A549 (cell line): Measurements from ENCODE around the gene FAF1. TPM values are rescaled to one million over a fixed set of nuclear protein-coding genes. Genes with fewer than 3 reads are reported as not detected.

Experiments used
- ATAC-seq, 2 experiments: fragments of 200-7000 bp in 1 of 2; fragments of >200 bp in 1 of 2; cut with Nextera tagmentation in 1 of 2; cut with Tn5 transposase in 1 of 2; 3 replicates each; pipeline versions ENCODE4 v1.8.0 to v1.9.1; 2018 to 2020; ENCODE audit warnings: mild to moderate bottlenecking in 1 of 2, moderate library complexity in 1 of 2
- CTCF ChIA-PET: fragments of 300-600 bp; sonication (Branson Sonifier 250); formaldehyde crosslinking; extraction: SDS; loops from one replicate; lab custom pipeline; 2021; ENCODE audit warnings: antibody characterized with exemption, inconsistent platforms; lab: Yijun Ruan, JAX
- POLR2A ChIA-PET: fragments of 350-600 bp; formaldehyde crosslinking; extraction: SDS; loops from one replicate; lab custom pipeline; 2021; ENCODE audit warnings: antibody characterized with exemption, inconsistent platforms; lab: Yijun Ruan, JAX
- DNase-seq, 2 experiments: peaks; one replicate each; pipeline versions ENCODE4 v3.0.0 to v3.0.0-alpha.2; 2011 to 2016; ENCODE audit warnings: low read depth in 1 of 2, low spot score in 1 of 2
- FAIRE-seq: peaks from 2 replicates; lab custom pipeline; 2011; peaks lifted over from hg19 to GRCh38; lab: Jason Lieb, UNC
- H3K27ac ChIP-seq, 2 experiments: fragments of >200 bp; sonication (Bioruptor Twin); formaldehyde crosslinking; 3 replicates each; pipeline ENCODE4 v1.5.1; 2016 to 2017
- H3K4me1 ChIP-seq: fragments of >200 bp; sonication (Bioruptor Twin); formaldehyde crosslinking; 3 replicates; pipeline ENCODE4 v1.6.1; 2016
- H3K4me2 ChIP-seq: fragments of >200 bp; sonication (Bioruptor Twin); formaldehyde crosslinking; 3 replicates; pipeline ENCODE4 v1.6.1; 2016
- H3K4me3 ChIP-seq: fragments of >200 bp; sonication (Bioruptor Twin); formaldehyde crosslinking; 3 replicates; pipeline ENCODE4 v1.5.1; 2016
- H3K9me3 ChIP-seq: fragments of >200 bp; sonication (Bioruptor Twin); formaldehyde crosslinking; 3 replicates; pipeline ENCODE4 v1.6.1; 2016
- BCL3 ChIP-seq: fragments of >200 bp; sonication (Bioruptor Twin); formaldehyde crosslinking; IDR thresholded peaks from 3 replicates; pipeline ENCODE4 v1.6.1; 2016
- CEBPB ChIP-seq, 2 experiments: fragments of >200 bp in 1 of 2; sonication (Bioruptor Twin) in 1 of 2; formaldehyde crosslinking in 1 of 2; IDR thresholded peaks; 2 replicates each; pipeline ENCODE4 v1.6.1; 2012 to 2016
- CHD2 ChIP-seq: fragments of 150-350 bp; IDR thresholded peaks from 2 replicates; pipeline ENCODE4 v1.6.1; 2014; ENCODE audit warnings: low read length; ENCODE audit not compliant: partially characterized antibody
- E2F6 ChIP-seq: IDR thresholded peaks from 2 replicates; pipeline ENCODE4 v1.6.1; 2012; ENCODE audit warnings: low read depth, borderline replicate concordance
- FOSL2 ChIP-seq, 2 experiments: fragments of 450-650 bp in 1 of 2; fragments of >200 bp in 1 of 2; sonication (Bioruptor Twin) in 1 of 2; formaldehyde crosslinking; IDR thresholded peaks; 2 replicates each; pipeline versions ENCODE4 v1.5.0 to v1.6.1; 2016 to 2020; ENCODE audit warnings: mild to moderate bottlenecking in 1 of 2, moderate library complexity in 1 of 2
- FOXS1 ChIP-seq: fragments of 250-450 bp; sonication (Bioruptor Pico); IDR thresholded peaks from 2 replicates; pipeline ENCODE4 v1.5.0; 2020; ENCODE audit warnings: mild to moderate bottlenecking, moderate library complexity
- GATA3 ChIP-seq: IDR thresholded peaks from 2 replicates; pipeline ENCODE4 v1.6.1; 2012; ENCODE audit warnings: borderline replicate concordance
- HOXB13 ChIP-seq: fragments of 250-450 bp; sonication (Bioruptor Pico); IDR thresholded peaks from 2 replicates; pipeline ENCODE4 v1.5.0; 2020; ENCODE audit warnings: low read depth, mild to moderate bottlenecking, moderate library complexity
- HOXB5 ChIP-seq: fragments of 250-450 bp; sonication (Bioruptor Pico); IDR thresholded peaks from 2 replicates; pipeline ENCODE4 v1.5.0; 2020; ENCODE audit warnings: mild to moderate bottlenecking, moderate library complexity
- JUNB ChIP-seq: fragments of >200 bp; sonication (Bioruptor Twin); formaldehyde crosslinking; IDR thresholded peaks from 2 replicates; pipeline ENCODE4 v1.6.1; 2016
- KDM5A ChIP-seq: fragments of 200-600 bp; sonication (generic); IDR thresholded peaks from 2 replicates; pipeline ENCODE4 v1.6.1; 2016; ENCODE audit warnings: antibody characterized with exemption, mild to moderate bottlenecking
- MAZ ChIP-seq: fragments of 150-350 bp; IDR thresholded peaks from 2 replicates; pipeline ENCODE4 v1.6.1; 2014; ENCODE audit warnings: antibody characterized with exemption, low read depth, low read length, borderline replicate concordance
- POLR2AphosphoS2 ChIP-seq: conservative IDR thresholded peaks from 2 replicates; pipeline ENCODE4 v1.6.1; 2012; ENCODE audit warnings: low read length, improper control_type of control experiment, inconsistent platforms
- RAD21 ChIP-seq, 2 experiments: fragments of >200 bp in 1 of 2; sonication (Bioruptor Twin) in 1 of 2; formaldehyde crosslinking in 1 of 2; IDR thresholded peaks in 1 of 2; conservative IDR thresholded peaks in 1 of 2; 2 replicates in 1 of 2; 3 replicates in 1 of 2; pipeline ENCODE4 v1.6.1; 2012 to 2018; ENCODE audit warnings: inconsistent platforms in 1 of 2
- RARB ChIP-seq: fragments of 250-450 bp; sonication (Bioruptor Pico); IDR thresholded peaks from 2 replicates; pipeline ENCODE4 v1.8.0; 2021; ENCODE audit warnings: mild to moderate bottlenecking, moderate library complexity
- RCOR1 ChIP-seq: fragments of 150-350 bp; IDR thresholded peaks from 2 replicates; pipeline ENCODE4 v1.6.1; 2014; ENCODE audit warnings: antibody characterized with exemption, low read length, low read depth
- RFX5 ChIP-seq: fragments of 450-650 bp; IDR thresholded peaks from 2 replicates; pipeline ENCODE4 v1.7.1; 2014; ENCODE audit warnings: antibody characterized with exemption, mild to moderate bottlenecking, moderate library complexity
- TFCP2L1 ChIP-seq: fragments of 250-450 bp; sonication (Bioruptor Pico); IDR thresholded peaks from 2 replicates; pipeline ENCODE4 v1.5.0; 2021; ENCODE audit warnings: mild to moderate bottlenecking
- TP53 ChIP-seq: fragments of 250-450 bp; sonication (Bioruptor Pico); IDR thresholded peaks from 2 replicates; pipeline ENCODE4 v1.5.0; 2021; ENCODE audit warnings: mild to moderate bottlenecking, moderate library complexity
- ZFP36 ChIP-seq: fragments of 450-650 bp; IDR thresholded peaks from 2 replicates; pipeline ENCODE4 v1.6.1; 2014; ENCODE audit warnings: borderline replicate concordance; ENCODE audit not compliant: partially characterized antibody
- ZNF302 ChIP-seq: fragments of 250-450 bp; sonication (Bioruptor Pico); IDR thresholded peaks from 2 replicates; pipeline ENCODE4 v1.9.0; 2021; ENCODE audit warnings: inconsistent platforms, mild to moderate bottlenecking, moderate library complexity
- WGBS: methylation state at CpG from one replicate; pipeline ENCODE4 v1.1.6; 2017; ENCODE audit errors: missing lambda C conversion rate; 5-methylcytosine and 5-hydroxymethylcytosine counted together
- polyA plus RNA-seq, 4 experiments: library from polyadenylated mRNA; depleted of rRNA in 3 of 4; stranded (reverse); fragments of >200 nt; fragmentation: RNase III in 1 of 4; extraction: RNeasy Plus Mini Kit Qiagen cat#74134 plus additional on column Dnase treatment in 1 of 4; gene quantifications; 2 replicates in 3 of 4; 3 replicates in 1 of 4; pipeline ENCODE4 v1.2.3, GENCODE V29; 2011 to 2017
- TF ChIP-seq, protein P1 (sequence below): IDR thresholded peaks from 2 replicates; pipeline ENCODE4 v1.6.1; 2012
- TF ChIP-seq, protein P2 (sequence below): fragments of 250-450 bp; sonication (Bioruptor Pico); IDR thresholded peaks from 2 replicates; pipeline ENCODE4 v1.5.0; 2021; ENCODE audit warnings: mild to moderate bottlenecking, moderate library complexity, borderline replicate concordance
- TF ChIP-seq, protein P3 (sequence below): fragments of >200 bp; sonication (Bioruptor Twin); formaldehyde crosslinking; IDR thresholded peaks from 3 replicates; pipeline ENCODE4 v1.5.1; 2016
- TF ChIP-seq, protein P4 (sequence below): fragments of 150-350 bp; IDR thresholded peaks from 2 replicates; pipeline ENCODE4 v1.6.1; 2014; ENCODE audit warnings: low read depth, mild to moderate bottlenecking, low read length

The FAF1 gene
- polyA plus RNA-seq, 2 of the 4 experiments (the other 2 are of a cell fraction), result 31.7 to 46.2 TPM

DNA sequence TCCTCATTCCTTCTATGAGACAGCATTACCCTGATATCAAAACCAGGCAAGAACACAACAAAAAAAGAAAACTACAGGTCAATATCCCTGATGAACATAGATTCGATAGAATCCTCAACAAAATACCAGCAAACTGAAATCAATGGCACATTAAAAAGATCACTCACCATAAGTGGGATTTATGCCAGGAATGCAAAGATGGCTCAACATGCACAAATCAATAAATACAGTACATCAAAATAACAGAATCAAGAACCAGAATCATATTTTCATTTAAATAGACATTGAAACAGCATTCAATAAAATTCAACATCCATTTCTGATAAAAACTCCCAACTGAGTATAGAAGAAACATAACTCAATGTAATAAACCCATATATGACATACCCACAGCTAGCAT is 36.5 kb downstream of the FAF1 start:
- H3K4me1 ChIP-seq, result no peaks in the 10 kb centered on the region
- WGBS, result 88% methylated on average over 1 of the region's 1 CpG
- TF ChIP-seq JUNB, result no peak
- TF ChIP-seq TFCP2L1 (CRISPR knock-in tag), result no peak
- no peak for TF ChIP-seq GATA3
- TF ChIP-seq RAD21 (conservative IDR thresholded peaks at IDR 0.05 in 1 of 2, IDR thresholded peaks at IDR 0.05 in 1 of 2), result no peak
- TF ChIP-seq, protein P1, sequence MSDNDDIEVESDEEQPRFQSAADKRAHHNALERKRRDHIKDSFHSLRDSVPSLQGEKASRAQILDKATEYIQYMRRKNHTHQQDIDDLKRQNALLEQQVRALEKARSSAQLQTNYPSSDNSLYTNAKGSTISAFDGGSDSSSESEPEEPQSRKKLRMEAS, result no peak
- TF ChIP-seq ZNF302, result no peak
- no peak for TF ChIP-seq POLR2AphosphoS2
- TF ChIP-seq, protein P2, sequence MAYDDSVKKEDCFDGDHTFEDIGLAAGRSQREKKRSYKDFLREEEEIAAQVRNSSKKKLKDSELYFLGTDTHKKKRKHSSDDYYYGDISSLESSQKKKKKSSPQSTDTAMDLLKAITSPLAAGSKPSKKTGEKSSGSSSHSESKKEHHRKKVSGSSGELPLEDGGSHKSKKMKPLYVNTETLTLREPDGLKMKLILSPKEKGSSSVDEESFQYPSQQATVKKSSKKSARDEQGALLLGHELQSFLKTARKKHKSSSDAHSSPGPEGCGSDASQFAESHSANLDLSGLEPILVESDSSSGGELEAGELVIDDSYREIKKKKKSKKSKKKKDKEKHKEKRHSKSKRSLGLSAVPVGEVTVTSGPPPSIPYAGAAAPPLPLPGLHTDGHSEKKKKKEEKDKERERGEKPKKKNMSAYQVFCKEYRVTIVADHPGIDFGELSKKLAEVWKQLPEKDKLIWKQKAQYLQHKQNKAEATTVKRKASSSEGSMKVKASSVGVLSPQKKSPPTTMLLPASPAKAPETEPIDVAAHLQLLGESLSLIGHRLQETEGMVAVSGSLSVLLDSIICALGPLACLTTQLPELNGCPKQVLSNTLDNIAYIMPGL (CRISPR knock-in tag), result no peak
- no peak for TF ChIP-seq BCL3
- TF ChIP-seq E2F6, result no peak
- H3K4me3 ChIP-seq, result no peak overlapping the region
- no peaks in the 10 kb centered on the region for H3K9me3 ChIP-seq
- CTCF ChIA-PET, result no interaction called here
- DNase-seq (no peak), ATAC-seq (no peak), FAIRE-seq (no peak)
- POLR2A ChIA-PET, result no interaction called here
- H3K27ac ChIP-seq, result no peak overlapping the region
- no peak overlapping the region for H3K4me2 ChIP-seq

DNA sequence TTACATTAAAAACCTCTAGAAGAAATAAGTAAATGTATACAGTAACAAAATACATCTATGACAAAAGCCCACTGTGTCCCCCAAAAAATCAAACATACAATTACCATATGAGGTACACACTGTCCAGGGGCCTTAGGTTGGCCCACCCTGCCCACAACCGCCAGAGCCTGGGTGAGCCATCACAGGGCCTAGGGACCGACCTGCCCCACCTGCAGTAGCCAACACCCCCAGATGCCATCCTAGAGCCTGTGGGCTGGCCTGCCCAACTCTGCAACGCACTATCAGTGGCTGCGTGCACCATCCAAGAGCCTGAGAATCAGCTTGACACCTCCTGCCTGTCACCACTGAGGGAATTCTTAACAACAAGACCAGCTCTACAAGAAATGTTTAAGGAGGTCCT is 39.0 kb downstream of the FAF1 start:
- no peak overlapping the region for H3K27ac ChIP-seq
- no peak overlapping the region for H3K4me2 ChIP-seq
- ChIA-PET CTCF (interaction anchor here (1.2 kb wide), 1 partner anchor 146 kb away, joined by 3 read pairs; no protein-coding TSS in a partner anchor), POLR2A (no interaction called here)
- ATAC-seq, result no peak
- H3K4me3 ChIP-seq, result no peak overlapping the region
- H3K4me1 ChIP-seq, result no peaks in the 10 kb centered on the region
- DNase-seq, result no peak
- H3K9me3 ChIP-seq, result no peaks in the 10 kb centered on the region
- 100% methylated on average over 1 of the region's 4 CpGs for WGBS
- TF ChIP-seq RAD21 (conservative IDR thresholded peaks at IDR 0.05 in 1 of 2, IDR thresholded peaks at IDR 0.05 in 1 of 2), result no peak
- no peak for FAIRE-seq

GRCh38 chr1:50920409-50920808 is 39.7 kb downstream of the FAF1 start:
- ChIA-PET POLR2A (no interaction called here), CTCF (interaction anchor here (1.8 kb wide), 1 partner anchor 10 kb away, joined by 4 read pairs; no protein-coding TSS in a partner anchor)
- H3K4me1 ChIP-seq, result no peaks in the 10 kb centered on the region
- WGBS, result 91% methylated on average over 1 of the region's 1 CpG
- H3K27ac ChIP-seq, result no peak overlapping the region
- TF ChIP-seq KDM5A (no peak), RCOR1 (no peak), E2F6 (no peak), CHD2 (no peak), CEBPB (IDR thresholded peaks at IDR 0.05) (no peak), TP53 (CRISPR knock-in tag) (no peak), ZNF302 (no peak), ZFP36 (no peak), HOXB13 (CRISPR knock-in tag) (no peak), FOXS1 (CRISPR knock-in tag) (no peak), FOSL2 (IDR thresholded peaks at IDR 0.05) (no peak), FOSL2 (CRISPR knock-in tag; IDR thresholded peaks at IDR 0.05) (no peak), RAD21 (conservative IDR thresholded peaks at IDR 0.05 in 1 of 2, IDR thresholded peaks at IDR 0.05 in 1 of 2) (no peak), RARB (CRISPR knock-in tag) (no peak), MAZ (no peak), HOXB5 (CRISPR knock-in tag) (no peak), RFX5 (no peak)
- TF ChIP-seq, protein P3, sequence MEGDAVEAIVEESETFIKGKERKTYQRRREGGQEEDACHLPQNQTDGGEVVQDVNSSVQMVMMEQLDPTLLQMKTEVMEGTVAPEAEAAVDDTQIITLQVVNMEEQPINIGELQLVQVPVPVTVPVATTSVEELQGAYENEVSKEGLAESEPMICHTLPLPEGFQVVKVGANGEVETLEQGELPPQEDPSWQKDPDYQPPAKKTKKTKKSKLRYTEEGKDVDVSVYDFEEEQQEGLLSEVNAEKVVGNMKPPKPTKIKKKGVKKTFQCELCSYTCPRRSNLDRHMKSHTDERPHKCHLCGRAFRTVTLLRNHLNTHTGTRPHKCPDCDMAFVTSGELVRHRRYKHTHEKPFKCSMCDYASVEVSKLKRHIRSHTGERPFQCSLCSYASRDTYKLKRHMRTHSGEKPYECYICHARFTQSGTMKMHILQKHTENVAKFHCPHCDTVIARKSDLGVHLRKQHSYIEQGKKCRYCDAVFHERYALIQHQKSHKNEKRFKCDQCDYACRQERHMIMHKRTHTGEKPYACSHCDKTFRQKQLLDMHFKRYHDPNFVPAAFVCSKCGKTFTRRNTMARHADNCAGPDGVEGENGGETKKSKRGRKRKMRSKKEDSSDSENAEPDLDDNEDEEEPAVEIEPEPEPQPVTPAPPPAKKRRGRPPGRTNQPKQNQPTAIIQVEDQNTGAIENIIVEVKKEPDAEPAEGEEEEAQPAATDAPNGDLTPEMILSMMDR, result no peak
- TF ChIP-seq, protein P4, sequence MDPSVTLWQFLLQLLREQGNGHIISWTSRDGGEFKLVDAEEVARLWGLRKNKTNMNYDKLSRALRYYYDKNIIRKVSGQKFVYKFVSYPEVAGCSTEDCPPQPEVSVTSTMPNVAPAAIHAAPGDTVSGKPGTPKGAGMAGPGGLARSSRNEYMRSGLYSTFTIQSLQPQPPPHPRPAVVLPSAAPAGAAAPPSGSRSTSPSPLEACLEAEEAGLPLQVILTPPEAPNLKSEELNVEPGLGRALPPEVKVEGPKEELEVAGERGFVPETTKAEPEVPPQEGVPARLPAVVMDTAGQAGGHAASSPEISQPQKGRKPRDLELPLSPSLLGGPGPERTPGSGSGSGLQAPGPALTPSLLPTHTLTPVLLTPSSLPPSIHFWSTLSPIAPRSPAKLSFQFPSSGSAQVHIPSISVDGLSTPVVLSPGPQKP, result no peak
- TF ChIP-seq, protein P1, result no peak
- TF ChIP-seq, all 56 proteins: peak for 0
- DNase-seq (no peak), ATAC-seq (no peak), FAIRE-seq (no peak)
- H3K4me3 ChIP-seq, result no peak overlapping the region
- H3K4me2 ChIP-seq, result no peak overlapping the region
- H3K9me3 ChIP-seq, result no peaks in the 10 kb centered on the region
